Breast epithelium (tissue), 4 donors: ENCODE measurements around the gene PDE4D. TPM values are rescaled to one million over a fixed set of nuclear protein-coding genes. Genes with fewer than 3 reads are reported as not detected.

ENCODE experiments used
- DNase-seq, 2 donors: peaks; one replicate each; pipeline ENCODE4 v3.0.0-alpha.2; 2019; ENCODE audit warnings: low spot score in 2 of 2
- H3K27ac ChIP-seq, 2 donors: fragments of 200-600 bp; sonication (generic) in 1 of 2; one replicate each; pipeline ENCODE4 v1.5.1; 2016 to 2019; ENCODE audit warnings: mild to moderate bottlenecking in 1 of 2
- H3K27me3 ChIP-seq, 2 donors: fragments of 200-600 bp; sonication (generic) in 1 of 2; one replicate each; pipeline versions ENCODE4 v1.5.1 to v1.6.0; 2017 to 2019; ENCODE audit warnings: control low read depth in 1 of 2, mild to moderate bottlenecking in 1 of 2
- H3K36me3 ChIP-seq: fragments of 200-600 bp; one replicate; pipeline ENCODE4 v1.5.1; 2019
- H3K4me1 ChIP-seq, 2 donors: fragments of 200-600 bp; sonication (generic); one replicate each; pipeline ENCODE4 v1.5.1; 2016 to 2019; ENCODE audit warnings: control low read depth in 1 of 2
- H3K4me3 ChIP-seq, 3 donors: fragments of 200-600 bp; sonication (generic); 1 replicate in 2 of 3; 2 replicates in 1 of 3; pipeline ENCODE4 v1.5.1; 2016 to 2019; ENCODE audit warnings: mild to moderate bottlenecking in 3 of 3, moderate library complexity in 2 of 3
- H3K9me3 ChIP-seq, 2 donors: fragments of 200-600 bp; sonication (generic) in 1 of 2; one replicate each; pipeline ENCODE4 v1.5.1; 2016 to 2019; ENCODE audit warnings: control low read depth in 1 of 2
- POLR2A ChIP-seq: fragments of 450-650 bp; IDR thresholded peaks from one replicate; pipeline ENCODE4 v1.6.1; 2016; ENCODE audit warnings: antibody characterized with exemption, mild to moderate bottlenecking, moderate library complexity
- POLR2AphosphoS5 ChIP-seq, 3 donors: sonication (generic); formaldehyde crosslinking; IDR thresholded peaks; one replicate each; pipeline ENCODE4 v1.6.1; 2017; ENCODE audit warnings: antibody characterized with exemption in 3 of 3
- intact Hi-C: fragments of 100-400 bp; cut with DNase I; formaldehyde crosslinking; loops from one replicate; pipeline ENCODE4 v1.15.1; 2023; ENCODE audit warnings: low total_unique reads
- total RNA-seq, 3 donors: library from RNA; depleted of rRNA; stranded (reverse); fragments of >200 nt; gene quantifications; one replicate each; pipeline ENCODE4 v1.1.0, GENCODE V29; 2016
- TF ChIP-seq, protein P1 (sequence below), 3 donors: fragments of 450-650 bp; IDR thresholded peaks; one replicate each; pipeline ENCODE4 v1.5.1; 2016 to 2017; ENCODE audit warnings: antibody characterized with exemption in 3 of 3, mild to moderate bottlenecking in 3 of 3, moderate library complexity in 3 of 3

The PDE4D gene
- total RNA-seq, 3 donors from 2014 or later = 14.4 to 37.4 (median 28.2) TPM

DNA sequence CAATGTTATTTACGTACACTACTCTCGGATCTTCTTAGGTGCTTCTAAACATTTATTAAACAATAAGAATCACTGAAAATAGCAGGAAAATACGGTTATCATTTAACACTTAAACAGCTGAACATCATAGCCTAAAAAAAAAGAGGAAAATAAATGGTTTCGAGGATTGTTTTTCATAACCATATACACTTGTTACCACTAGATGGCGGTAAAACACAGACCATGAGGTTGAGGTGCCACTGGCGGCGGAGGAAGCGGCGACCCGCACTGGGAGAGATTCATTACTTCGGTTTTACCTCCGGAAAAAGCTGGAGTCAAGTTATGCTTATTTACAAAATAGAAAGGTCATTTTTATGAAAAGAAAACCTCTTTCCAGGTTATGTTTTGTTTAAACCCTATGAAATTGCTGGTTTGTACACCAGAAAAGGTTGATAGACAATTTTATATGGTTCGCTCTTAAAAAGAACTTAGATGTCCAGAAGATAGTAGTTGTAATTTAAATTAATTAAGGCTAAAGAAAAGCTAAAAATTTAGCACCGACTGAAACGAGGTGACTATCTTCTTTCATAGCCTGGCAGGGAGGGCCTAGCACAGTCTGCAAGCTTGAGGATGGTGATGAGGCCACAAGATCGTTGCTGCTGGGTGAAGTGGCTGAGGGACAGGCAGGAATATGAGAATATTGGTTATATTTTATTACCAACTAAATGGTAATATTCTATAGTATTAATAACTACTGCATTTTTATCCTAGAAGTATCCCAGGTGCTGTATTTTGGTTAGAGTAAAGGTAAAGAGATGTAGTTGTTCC is 704.9 kb downstream of the PDE4D start:
- intact Hi-C loops = no loop called here
- Histone ChIP-seq H3K27me3 (no peaks in the 10 kb centered on the region), H3K4me1 (no peaks in the 10 kb centered on the region), H3K4me3 (peak overlapping the region; percentile 4 to 39 (median 14)), H3K27ac (no peak overlapping the region), H3K9me3 (no peaks in the 10 kb centered on the region), H3K36me3 (no peaks in the 10 kb centered on the region)
- peak; percentile 28 to 56 for DNase-seq
- TF ChIP-seq POLR2A = no peak
- TF ChIP-seq, protein P1, sequence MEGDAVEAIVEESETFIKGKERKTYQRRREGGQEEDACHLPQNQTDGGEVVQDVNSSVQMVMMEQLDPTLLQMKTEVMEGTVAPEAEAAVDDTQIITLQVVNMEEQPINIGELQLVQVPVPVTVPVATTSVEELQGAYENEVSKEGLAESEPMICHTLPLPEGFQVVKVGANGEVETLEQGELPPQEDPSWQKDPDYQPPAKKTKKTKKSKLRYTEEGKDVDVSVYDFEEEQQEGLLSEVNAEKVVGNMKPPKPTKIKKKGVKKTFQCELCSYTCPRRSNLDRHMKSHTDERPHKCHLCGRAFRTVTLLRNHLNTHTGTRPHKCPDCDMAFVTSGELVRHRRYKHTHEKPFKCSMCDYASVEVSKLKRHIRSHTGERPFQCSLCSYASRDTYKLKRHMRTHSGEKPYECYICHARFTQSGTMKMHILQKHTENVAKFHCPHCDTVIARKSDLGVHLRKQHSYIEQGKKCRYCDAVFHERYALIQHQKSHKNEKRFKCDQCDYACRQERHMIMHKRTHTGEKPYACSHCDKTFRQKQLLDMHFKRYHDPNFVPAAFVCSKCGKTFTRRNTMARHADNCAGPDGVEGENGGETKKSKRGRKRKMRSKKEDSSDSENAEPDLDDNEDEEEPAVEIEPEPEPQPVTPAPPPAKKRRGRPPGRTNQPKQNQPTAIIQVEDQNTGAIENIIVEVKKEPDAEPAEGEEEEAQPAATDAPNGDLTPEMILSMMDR (IDR thresholded peaks at IDR 0.05) = peak in 2 of 3 donors; percentile 79 to 87

DNA sequence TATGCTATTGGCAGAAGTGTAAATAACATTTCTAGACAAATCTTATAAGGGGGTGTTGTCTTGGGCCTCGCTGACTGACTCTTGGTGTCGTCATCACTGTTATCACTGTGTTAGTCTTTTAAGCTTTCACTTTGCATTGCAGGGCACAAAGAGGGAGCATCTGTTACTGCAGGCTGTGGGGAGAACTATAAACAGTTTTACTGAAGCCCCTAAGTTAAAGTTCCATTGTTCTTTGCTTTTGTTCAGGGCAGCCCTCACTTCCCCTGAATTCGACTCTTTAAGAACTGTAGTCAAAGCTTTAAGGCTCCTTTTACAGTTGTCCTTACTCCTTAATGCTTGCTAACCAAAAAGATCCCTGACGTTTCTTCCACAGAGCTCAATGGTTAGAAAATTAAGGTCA is 705.7 kb downstream of the PDE4D start:
- H3K4me3 ChIP-seq = no peak overlapping the region
- DNase-seq = no peak
- H3K27me3 ChIP-seq = no peaks in the 10 kb centered on the region
- H3K9me3 ChIP-seq = no peaks in the 10 kb centered on the region
- H3K27ac ChIP-seq = no peak overlapping the region
- no peaks in the 10 kb centered on the region for H3K36me3 ChIP-seq
- TF ChIP-seq POLR2A (no peak), POLR2AphosphoS5 (IDR thresholded peaks at IDR 0.05) (no peak)
- TF ChIP-seq, protein P1 (IDR thresholded peaks at IDR 0.05) = no peak
- H3K4me1 ChIP-seq = no peaks in the 10 kb centered on the region
- intact Hi-C loops = no loop called here

DNA sequence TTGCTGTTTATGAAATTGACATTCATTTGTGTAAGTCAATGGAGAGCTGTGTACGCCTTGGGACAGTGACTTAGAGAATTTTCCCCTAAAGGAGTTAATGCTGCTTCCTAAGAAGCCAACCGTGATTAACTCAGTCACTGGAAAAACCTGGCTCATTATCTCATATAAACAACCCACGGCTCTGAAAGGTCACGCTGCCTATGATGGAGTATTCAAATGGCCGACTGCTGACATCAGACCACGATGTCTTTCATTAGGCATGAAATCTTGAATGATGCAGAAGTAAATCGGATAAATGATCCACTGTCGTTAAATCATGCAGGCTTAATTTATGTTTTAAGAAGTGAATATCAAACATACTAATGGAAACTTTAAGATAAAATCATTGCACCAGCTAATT is 706.9 kb downstream of the PDE4D start:
- intact Hi-C loops = no loop called here
- TF ChIP-seq, protein P1 (IDR thresholded peaks at IDR 0.05) = no peak
- no peak for TF ChIP-seq POLR2AphosphoS5 (IDR thresholded peaks at IDR 0.05)
- no peak for TF ChIP-seq POLR2A
- H3K36me3 ChIP-seq = no peaks in the 10 kb centered on the region
- no peak overlapping the region for H3K27ac ChIP-seq
- no peak overlapping the region for H3K4me3 ChIP-seq
- DNase-seq = no peak
- H3K4me1 ChIP-seq = no peaks in the 10 kb centered on the region
- H3K9me3 ChIP-seq = no peaks in the 10 kb centered on the region
- no peaks in the 10 kb centered on the region for H3K27me3 ChIP-seq

DNA sequence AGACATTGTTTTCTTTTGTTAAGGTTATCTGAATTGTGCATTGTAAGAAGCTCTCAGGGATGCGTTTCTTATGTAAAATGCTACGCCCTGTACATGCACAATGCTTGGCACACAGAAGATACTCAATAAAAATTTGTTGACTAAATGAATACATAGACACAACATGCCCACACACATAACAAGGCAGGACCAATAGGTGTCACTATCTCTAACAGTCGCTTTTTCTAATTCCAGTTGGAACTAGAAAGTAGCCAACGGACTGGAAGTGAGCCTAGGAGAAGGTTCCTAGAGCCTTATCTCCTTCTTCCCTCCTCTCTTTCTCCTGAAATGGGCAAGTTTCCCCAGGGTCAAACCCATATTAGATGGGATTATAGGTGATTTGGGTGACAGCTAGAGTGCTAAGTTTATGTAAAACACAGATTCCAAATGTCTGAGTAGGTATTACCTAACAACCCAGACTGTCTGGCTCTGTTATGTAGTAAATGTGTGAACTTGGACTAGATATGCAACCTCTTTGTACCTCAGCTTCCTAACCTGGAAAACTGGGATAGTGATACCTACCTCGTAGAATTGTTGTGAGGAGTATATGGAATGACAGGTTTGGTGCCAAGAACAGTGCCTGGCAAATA is 707.7 kb downstream of the PDE4D start:
- H3K27me3 ChIP-seq = no peaks in the 10 kb centered on the region
- intact Hi-C loops = no loop called here
- H3K4me3 ChIP-seq = no peak overlapping the region
- no peaks in the 10 kb centered on the region for H3K9me3 ChIP-seq
- no peaks in the 10 kb centered on the region for H3K4me1 ChIP-seq
- H3K27ac ChIP-seq = no peak overlapping the region
- no peaks in the 10 kb centered on the region for H3K36me3 ChIP-seq
- TF ChIP-seq POLR2A = no peak
- TF ChIP-seq, protein P1 (IDR thresholded peaks at IDR 0.05) = no peak
- TF ChIP-seq POLR2AphosphoS5 (IDR thresholded peaks at IDR 0.05) = no peak
- DNase-seq = no peak

DNA sequence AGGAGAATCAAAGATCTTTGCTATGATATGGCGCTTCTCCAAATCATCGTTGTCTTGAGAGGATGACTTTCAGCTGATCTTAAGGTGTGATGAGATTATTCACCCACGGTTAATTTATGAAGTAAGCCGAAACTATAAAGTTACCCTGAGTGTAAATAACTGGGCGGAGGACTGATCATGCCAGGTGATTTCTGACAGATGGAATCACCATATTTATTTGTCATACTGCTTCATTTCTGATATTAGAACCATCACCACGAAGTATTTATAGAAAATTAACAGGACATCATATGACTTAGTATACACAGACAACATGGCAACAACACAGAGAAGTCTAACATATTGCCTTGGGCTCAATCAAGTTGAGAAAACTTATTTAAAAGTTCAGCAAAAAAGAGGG is 708.8 kb downstream of the PDE4D start:
- intact Hi-C loops = no loop called here
- Histone ChIP-seq H3K27me3 (no peaks in the 10 kb centered on the region), H3K4me1 (no peaks in the 10 kb centered on the region), H3K36me3 (no peaks in the 10 kb centered on the region), H3K4me3 (no peak overlapping the region), H3K27ac (no peak overlapping the region), H3K9me3 (no peaks in the 10 kb centered on the region)
- TF ChIP-seq POLR2AphosphoS5 (IDR thresholded peaks at IDR 0.05) (no peak), POLR2A (no peak)
- TF ChIP-seq, protein P1 (IDR thresholded peaks at IDR 0.05) = no peak
- no peak for DNase-seq
